Body of pancreas (tissue), 4 donors: ENCODE measurements around the gene NWD2.

Experiments
- CTCF ChIP-seq, 7 experiments: fragments of 450-650 bp in 4 of 7; fragments of 200-600 bp in 3 of 7; sonication (generic) in 3 of 7; IDR thresholded peaks; one replicate each; pipeline ENCODE4 v1.5.1; 2016 to 2019; ENCODE audit warnings: antibody characterized with exemption in 7 of 7
- POLR2A ChIP-seq, 3 donors: fragments of 450-650 bp; IDR thresholded peaks; one replicate each; pipeline ENCODE4 v1.6.1; 2016; ENCODE audit warnings: antibody characterized with exemption in 3 of 3, mild to moderate bottlenecking in 2 of 3

DNA sequence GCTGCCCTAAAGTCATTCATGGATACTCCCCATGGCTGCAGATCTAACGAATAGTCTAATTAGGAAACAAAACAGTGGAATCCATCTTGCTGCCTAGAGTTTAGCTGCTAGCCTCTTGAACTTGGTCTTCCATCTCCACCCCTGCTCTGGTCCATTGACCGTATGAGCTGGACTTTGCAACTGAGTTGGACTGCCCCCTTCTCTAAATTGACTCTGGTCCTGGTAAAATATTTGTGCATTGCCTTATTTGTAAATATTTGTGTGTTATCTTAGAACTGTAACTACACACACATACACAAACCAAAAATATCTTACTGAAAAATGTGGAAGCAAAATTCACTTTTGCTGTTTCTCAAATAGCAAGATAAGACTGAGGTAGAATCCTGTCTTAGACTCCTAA, 181.3 kb downstream of the NWD2 start:
- no peak for TF ChIP-seq CTCF (IDR thresholded peaks at IDR 0.05)
- no peak for TF ChIP-seq POLR2A (IDR thresholded peaks at IDR 0.05)
